GM23338 (cell line): ENCODE results near the gene SOST. TPM values are rescaled to one million over a fixed set of nuclear protein-coding genes. Genes with fewer than 3 reads are reported as not detected.

Source experiments
- ATAC-seq: fragments of 200-7000 bp; cut with Tn5 transposase; 3 replicates; pipeline ENCODE4 v1.9.1; 2020
- DNase-seq: peaks from one replicate; pipeline ENCODE4 v3.0.0-alpha.2; 2015; ENCODE audit warnings: low spot score
- H2AFZ ChIP-seq: fragments of 200-600 bp; sonication (generic); 2 replicates; pipeline ENCODE4 v1.8.0; 2016; ENCODE audit warnings: antibody characterized with exemption, mild to moderate bottlenecking, moderate library complexity
- H3F3A ChIP-seq: fragments of 200-600 bp; sonication (generic); replicated peaks from 2 replicates; pipeline ENCODE4 v1.8.0; 2017; ENCODE audit warnings: antibody characterized with exemption, mixed run types, low read depth
- H3K27ac ChIP-seq: fragments of 200-600 bp; sonication (generic); 2 replicates; pipeline ENCODE4 v1.6.1; 2016; ENCODE audit warnings: low read depth
- H3K27me3 ChIP-seq: fragments of 200-600 bp; sonication (generic); 2 replicates; pipeline ENCODE4 v1.8.0; 2016; ENCODE audit warnings: mild to moderate bottlenecking, mixed run types, moderate library complexity; ENCODE audit not compliant: insufficient read depth
- H3K36me3 ChIP-seq: fragments of 200-600 bp; sonication (generic); 2 replicates; pipeline ENCODE4 v1.8.0; 2016; ENCODE audit warnings: mild to moderate bottlenecking; ENCODE audit not compliant: insufficient read depth
- H3K4me1 ChIP-seq: fragments of 200-600 bp; sonication (generic); 2 replicates; pipeline ENCODE4 v1.8.0; 2016; ENCODE audit warnings: mild to moderate bottlenecking, moderate library complexity; ENCODE audit not compliant: insufficient read depth
- H3K4me2 ChIP-seq: fragments of 200-600 bp; sonication (generic); 2 replicates; pipeline ENCODE4 v1.7.1; 2017; ENCODE audit warnings: mixed run types
- H3K4me3 ChIP-seq: fragments of 200-600 bp; sonication (generic); 2 replicates; pipeline ENCODE4 v1.6.1; 2016; ENCODE audit warnings: mixed run types
- H3K79me2 ChIP-seq: fragments of 200-600 bp; sonication (generic); replicated peaks from 2 replicates; pipeline ENCODE4 v1.8.0; 2017; ENCODE audit warnings: mild to moderate bottlenecking; ENCODE audit not compliant: insufficient read depth
- H3K9me2 ChIP-seq: fragments of 200-600 bp; sonication (generic); 2 replicates; pipeline ENCODE4 v1.8.0; 2017; ENCODE audit not compliant: insufficient read depth
- H4K20me1 ChIP-seq: fragments of 200-600 bp; sonication (generic); replicated peaks from 2 replicates; pipeline ENCODE4 v1.8.0; 2017; ENCODE audit warnings: mild to moderate bottlenecking; ENCODE audit not compliant: insufficient read depth
- H3K27ac Mint-ChIP-seq: 2 replicates; pipeline ENCODE4 v1.8.0; 2020; ENCODE audit warnings: inconsistent platforms, mild to moderate bottlenecking, moderate library complexity, mixed read lengths
- H3K27me3 Mint-ChIP-seq: 3 replicates; pipeline ENCODE4 v1.8.0; 2022; ENCODE audit warnings: low read depth, mild to moderate bottlenecking, moderate library complexity, mixed read lengths, inconsistent platforms; ENCODE audit not compliant: insufficient read depth, poor library complexity
- H3K36me3 Mint-ChIP-seq: 3 replicates; pipeline ENCODE4 v1.8.0; 2021; ENCODE audit warnings: low read depth, mild to moderate bottlenecking, inconsistent platforms, moderate library complexity, mixed read lengths
- H3K4me1 Mint-ChIP-seq: 3 replicates; pipeline ENCODE4 v1.8.0; 2020; ENCODE audit warnings: mild to moderate bottlenecking, inconsistent platforms, mixed read lengths
- H3K4me3 Mint-ChIP-seq: 3 replicates; pipeline ENCODE4 v1.8.0; 2021; ENCODE audit warnings: moderate library complexity, mild to moderate bottlenecking, inconsistent platforms, mixed read lengths
- H3K9me3 Mint-ChIP-seq: 3 replicates; pipeline ENCODE4 v1.8.0; 2020; ENCODE audit warnings: moderate library complexity, mild to moderate bottlenecking, inconsistent platforms, mixed read lengths
- CREB1 ChIP-seq: fragments of 250-450 bp; sonication (Bioruptor Pico); IDR thresholded peaks from 2 replicates; pipeline ENCODE4 v1.5.0; 2020; ENCODE audit warnings: low read depth, mild to moderate bottlenecking, moderate library complexity
- EZH2 ChIP-seq: fragments of 200-600 bp; sonication (generic); IDR thresholded peaks from one replicate; pipeline ENCODE4 v1.8.0; 2017; ENCODE audit warnings: antibody characterized with exemption, mild to moderate bottlenecking, low read depth; ENCODE audit not compliant: unreplicated experiment
- NANOG ChIP-seq: IDR thresholded peaks from 2 replicates; pipeline ENCODE4 v1.6.1; 2016; ENCODE audit warnings: antibody characterized with exemption, borderline replicate concordance
- STAT1 ChIP-seq: IDR thresholded peaks from one replicate; pipeline ENCODE4 v1.6.1; 2016; ENCODE audit warnings: antibody characterized with exemption; ENCODE audit not compliant: unreplicated experiment
- ZNF114 ChIP-seq: fragments of 250-450 bp; sonication (Bioruptor Pico); IDR thresholded peaks from 2 replicates; pipeline ENCODE4 v1.5.0; 2020; ENCODE audit warnings: mild to moderate bottlenecking, moderate library complexity
- polyA plus RNA-seq: library from polyadenylated mRNA; unstranded; fragments of >200 nt; fragmentation: Nextera tagmentation; extraction: Ambion mirVana; gene quantifications from 2 replicates; pipeline ENCODE4 v1.2.1, GENCODE V29; 2016
- total RNA-seq: library from RNA; depleted of rRNA; stranded (reverse); fragments of >200 nt; shearing (Covaris generic); gene quantifications from 2 replicates; pipeline ENCODE4 v1.2.3, GENCODE V29; 2014
- TF ChIP-seq, protein P1 (sequence below): fragments of 250-450 bp; sonication (Bioruptor Pico); IDR thresholded peaks from 2 replicates; pipeline ENCODE4 v1.5.0; 2020; ENCODE audit warnings: mild to moderate bottlenecking, moderate library complexity
- TF ChIP-seq, protein P2 (sequence below), 2 experiments: fragments of 200-600 bp in 1 of 2; sonication (generic) in 1 of 2; conservative IDR thresholded peaks; 2 replicates each; pipeline versions ENCODE4 v1.5.1 to v1.6.1; 2016 to 2017; ENCODE audit warnings: antibody characterized with exemption in 2 of 2, low read depth in 2 of 2, mild to moderate bottlenecking in 2 of 2, moderate library complexity in 1 of 2

Gene SOST
- total and polyA plus RNA-seq, 2 experiments from 2014 or later: not detected

DNA sequence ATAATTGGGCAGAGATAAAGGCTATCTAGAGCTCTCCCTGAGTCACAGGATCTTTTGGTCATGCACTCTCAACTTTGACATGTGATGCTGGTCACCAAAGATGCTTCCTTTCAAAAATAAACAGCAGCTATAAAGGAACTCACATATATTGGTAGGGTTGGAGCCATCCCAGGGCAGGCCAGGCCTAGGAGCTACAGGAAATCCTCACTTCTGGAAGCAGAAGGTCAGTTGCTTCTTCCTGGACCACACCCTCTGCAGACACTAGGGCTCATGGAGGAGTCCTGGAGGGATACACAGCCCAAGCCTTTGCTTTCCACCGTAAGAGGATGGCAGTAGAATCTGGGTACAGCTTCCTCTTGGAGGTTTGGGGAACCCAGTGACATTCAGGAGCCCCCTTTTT is 24.6 kb downstream of the SOST start (continued):
- TF ChIP-seq, protein P1, sequence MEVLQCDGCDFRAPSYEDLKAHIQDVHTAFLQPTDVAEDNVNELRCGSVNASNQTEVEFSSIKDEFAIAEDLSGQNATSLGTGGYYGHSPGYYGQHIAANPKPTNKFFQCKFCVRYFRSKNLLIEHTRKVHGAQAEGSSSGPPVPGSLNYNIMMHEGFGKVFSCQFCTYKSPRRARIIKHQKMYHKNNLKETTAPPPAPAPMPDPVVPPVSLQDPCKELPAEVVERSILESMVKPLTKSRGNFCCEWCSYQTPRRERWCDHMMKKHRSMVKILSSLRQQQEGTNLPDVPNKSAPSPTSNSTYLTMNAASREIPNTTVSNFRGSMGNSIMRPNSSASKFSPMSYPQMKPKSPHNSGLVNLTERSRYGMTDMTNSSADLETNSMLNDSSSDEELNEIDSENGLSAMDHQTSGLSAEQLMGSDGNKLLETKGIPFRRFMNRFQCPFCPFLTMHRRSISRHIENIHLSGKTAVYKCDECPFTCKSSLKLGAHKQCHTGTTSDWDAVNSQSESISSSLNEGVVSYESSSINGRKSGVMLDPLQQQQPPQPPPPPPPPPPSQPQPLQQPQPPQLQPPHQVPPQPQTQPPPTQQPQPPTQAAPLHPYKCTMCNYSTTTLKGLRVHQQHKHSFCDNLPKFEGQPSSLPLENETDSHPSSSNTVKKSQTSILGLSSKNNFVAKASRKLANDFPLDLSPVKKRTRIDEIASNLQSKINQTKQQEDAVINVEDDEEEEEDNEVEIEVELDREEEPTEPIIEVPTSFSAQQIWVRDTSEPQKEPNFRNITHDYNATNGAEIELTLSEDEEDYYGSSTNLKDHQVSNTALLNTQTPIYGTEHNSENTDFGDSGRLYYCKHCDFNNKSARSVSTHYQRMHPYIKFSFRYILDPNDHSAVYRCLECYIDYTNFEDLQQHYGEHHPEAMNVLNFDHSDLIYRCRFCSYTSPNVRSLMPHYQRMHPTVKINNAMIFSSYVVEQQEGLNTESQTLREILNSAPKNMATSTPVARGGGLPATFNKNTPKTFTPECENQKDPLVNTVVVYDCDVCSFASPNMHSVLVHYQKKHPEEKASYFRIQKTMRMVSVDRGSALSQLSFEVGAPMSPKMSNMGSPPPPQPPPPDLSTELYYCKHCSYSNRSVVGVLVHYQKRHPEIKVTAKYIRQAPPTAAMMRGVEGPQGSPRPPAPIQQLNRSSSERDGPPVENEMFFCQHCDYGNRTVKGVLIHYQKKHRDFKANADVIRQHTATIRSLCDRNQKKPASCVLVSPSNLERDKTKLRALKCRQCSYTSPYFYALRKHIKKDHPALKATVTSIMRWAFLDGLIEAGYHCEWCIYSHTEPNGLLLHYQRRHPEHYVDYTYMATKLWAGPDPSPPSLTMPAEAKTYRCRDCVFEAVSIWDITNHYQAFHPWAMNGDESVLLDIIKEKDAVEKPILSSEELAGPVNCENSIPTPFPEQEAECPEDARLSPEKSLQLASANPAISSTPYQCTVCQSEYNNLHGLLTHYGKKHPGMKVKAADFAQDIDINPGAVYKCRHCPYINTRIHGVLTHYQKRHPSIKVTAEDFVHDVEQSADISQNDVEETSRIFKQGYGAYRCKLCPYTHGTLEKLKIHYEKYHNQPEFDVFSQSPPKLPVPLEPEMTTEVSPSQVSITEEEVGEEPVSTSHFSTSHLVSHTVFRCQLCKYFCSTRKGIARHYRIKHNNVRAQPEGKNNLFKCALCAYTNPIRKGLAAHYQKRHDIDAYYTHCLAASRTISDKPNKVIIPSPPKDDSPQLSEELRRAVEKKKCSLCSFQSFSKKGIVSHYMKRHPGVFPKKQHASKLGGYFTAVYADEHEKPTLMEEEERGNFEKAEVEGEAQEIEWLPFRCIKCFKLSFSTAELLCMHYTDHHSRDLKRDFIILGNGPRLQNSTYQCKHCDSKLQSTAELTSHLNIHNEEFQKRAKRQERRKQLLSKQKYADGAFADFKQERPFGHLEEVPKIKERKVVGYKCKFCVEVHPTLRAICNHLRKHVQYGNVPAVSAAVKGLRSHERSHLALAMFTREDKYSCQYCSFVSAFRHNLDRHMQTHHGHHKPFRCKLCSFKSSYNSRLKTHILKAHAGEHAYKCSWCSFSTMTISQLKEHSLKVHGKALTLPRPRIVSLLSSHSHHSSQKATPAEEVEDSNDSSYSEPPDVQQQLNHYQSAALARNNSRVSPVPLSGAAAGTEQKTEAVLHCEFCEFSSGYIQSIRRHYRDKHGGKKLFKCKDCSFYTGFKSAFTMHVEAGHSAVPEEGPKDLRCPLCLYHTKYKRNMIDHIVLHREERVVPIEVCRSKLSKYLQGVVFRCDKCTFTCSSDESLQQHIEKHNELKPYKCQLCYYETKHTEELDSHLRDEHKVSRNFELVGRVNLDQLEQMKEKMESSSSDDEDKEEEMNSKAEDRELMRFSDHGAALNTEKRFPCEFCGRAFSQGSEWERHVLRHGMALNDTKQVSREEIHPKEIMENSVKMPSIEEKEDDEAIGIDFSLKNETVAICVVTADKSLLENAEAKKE (CRISPR knock-in tag): no peak
- TF ChIP-seq ZNF114 (CRISPR knock-in tag) (no peak), NANOG (no peak), CREB1 (CRISPR knock-in tag) (no peak), STAT1 (no peak), EZH2 (no peak)
- TF ChIP-seq, protein P2, sequence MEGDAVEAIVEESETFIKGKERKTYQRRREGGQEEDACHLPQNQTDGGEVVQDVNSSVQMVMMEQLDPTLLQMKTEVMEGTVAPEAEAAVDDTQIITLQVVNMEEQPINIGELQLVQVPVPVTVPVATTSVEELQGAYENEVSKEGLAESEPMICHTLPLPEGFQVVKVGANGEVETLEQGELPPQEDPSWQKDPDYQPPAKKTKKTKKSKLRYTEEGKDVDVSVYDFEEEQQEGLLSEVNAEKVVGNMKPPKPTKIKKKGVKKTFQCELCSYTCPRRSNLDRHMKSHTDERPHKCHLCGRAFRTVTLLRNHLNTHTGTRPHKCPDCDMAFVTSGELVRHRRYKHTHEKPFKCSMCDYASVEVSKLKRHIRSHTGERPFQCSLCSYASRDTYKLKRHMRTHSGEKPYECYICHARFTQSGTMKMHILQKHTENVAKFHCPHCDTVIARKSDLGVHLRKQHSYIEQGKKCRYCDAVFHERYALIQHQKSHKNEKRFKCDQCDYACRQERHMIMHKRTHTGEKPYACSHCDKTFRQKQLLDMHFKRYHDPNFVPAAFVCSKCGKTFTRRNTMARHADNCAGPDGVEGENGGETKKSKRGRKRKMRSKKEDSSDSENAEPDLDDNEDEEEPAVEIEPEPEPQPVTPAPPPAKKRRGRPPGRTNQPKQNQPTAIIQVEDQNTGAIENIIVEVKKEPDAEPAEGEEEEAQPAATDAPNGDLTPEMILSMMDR (conservative IDR thresholded peaks at IDR 0.05; ENCODE audit: low read depth in 2 of 2): no peak

DNA sequence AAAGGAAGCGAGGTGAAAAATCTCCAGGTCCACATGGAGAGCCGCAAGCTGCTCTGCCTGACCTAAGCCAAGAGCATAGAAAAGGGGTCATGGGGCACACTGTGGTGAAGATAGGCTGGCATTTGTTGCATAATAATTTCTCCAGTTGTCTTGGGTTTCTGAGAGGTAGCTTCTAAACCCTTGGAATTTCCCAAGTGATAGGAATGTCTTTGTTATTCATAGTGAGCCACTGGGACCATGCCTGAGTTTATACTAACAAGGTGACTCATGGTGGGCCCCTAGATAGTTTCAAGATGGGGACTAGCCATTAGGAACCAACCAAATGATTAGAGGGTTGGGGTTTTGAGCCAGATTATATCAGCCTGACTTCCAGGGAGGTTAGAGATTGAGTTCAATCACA is 25.6 kb downstream of the SOST start:
- H3K4me1 ChIP-seq: peaks cover 13% of the 10 kb centered on the region; the same call in 1 of the 2 replicates
- DNase-seq (peak; percentile 73), ATAC-seq (peak; percentile 64)
- H3K4me2 ChIP-seq: no peak overlapping the region
- H3K4me3 ChIP-seq: no peak overlapping the region
- Mint-ChIP-seq H3K27ac (no peak overlapping the region), H3K36me3 (peaks cover 13% of the 10 kb centered on the region; the same call in 2 of the 3 replicates), H3K4me3 (no peak overlapping the region), H3K4me1 (peaks cover 13% of the 10 kb centered on the region; the same call in 2 of the 3 replicates), H3K9me3 (peaks cover 26% of the 10 kb centered on the region), H3K27me3 (peaks cover 4% of the 10 kb centered on the region)
- H3K9me2 ChIP-seq: no peaks in the 10 kb centered on the region
- no peaks in the 10 kb centered on the region for H4K20me1 ChIP-seq
- H3K27ac ChIP-seq: no peak overlapping the region
- H3K27me3 ChIP-seq: no peaks in the 10 kb centered on the region
- no peaks in the 10 kb centered on the region for H3K79me2 ChIP-seq
- no peak overlapping the region for H2AFZ ChIP-seq
- TF ChIP-seq STAT1: no peak
- H3F3A ChIP-seq: no peaks in the 10 kb centered on the region
- no peaks in the 10 kb centered on the region for H3K36me3 ChIP-seq
